ENCODE results near the gene TMEM238L. TPM values are rescaled to one million over a fixed set of nuclear protein-coding genes. Genes with fewer than 3 reads are reported as not detected.
A peak's percentile ranks its signal among the peaks of the same experiment; 100 is the strongest.

TMEM238L gene
- total RNA-seq, 2 experiments from 2014 or later = not detected

DNA sequence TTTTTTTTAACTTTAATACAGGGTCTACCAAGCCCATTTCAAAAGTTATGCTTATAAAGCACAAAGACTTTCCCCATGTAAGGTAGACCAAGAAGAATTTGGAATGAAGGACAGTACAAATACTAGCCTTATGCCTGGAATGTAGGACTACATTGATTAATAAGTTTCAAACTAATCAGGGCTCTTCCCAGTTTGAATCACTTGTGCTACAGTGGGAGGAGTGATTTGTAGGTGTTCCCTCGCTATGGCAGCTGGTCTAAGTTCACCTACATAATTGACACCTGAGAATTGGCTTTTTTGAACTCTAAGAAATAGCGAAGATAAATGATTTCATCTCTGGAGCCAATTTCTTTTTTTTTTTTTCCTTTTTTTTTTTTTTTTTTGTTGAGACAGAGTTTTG, 18.6 kb downstream of the TMEM238L start:
- Mint-ChIP-seq H3K9me3 (peaks cover 11% of the 10 kb centered on the region), H3K4me1 (ENCODE audit: low read depth) (no peaks in the 10 kb centered on the region), H3K36me3 (ENCODE audit: low read depth) (no peaks in the 10 kb centered on the region), H3K27me3 (ENCODE audit: low read depth) (peaks cover 2% of the 10 kb centered on the region), H3K27ac (no peak overlapping the region), H3K4me3 (no peak overlapping the region)
- CTCF ChIA-PET = interaction anchor here (1.3 kb wide), 1 partner anchor 13 kb away, joined by 3 read pairs; no protein-coding TSS in a partner anchor
- intact Hi-C loops (cut with micrococcal nuclease) = no loop called here
- DNase-seq = no peak

DNA sequence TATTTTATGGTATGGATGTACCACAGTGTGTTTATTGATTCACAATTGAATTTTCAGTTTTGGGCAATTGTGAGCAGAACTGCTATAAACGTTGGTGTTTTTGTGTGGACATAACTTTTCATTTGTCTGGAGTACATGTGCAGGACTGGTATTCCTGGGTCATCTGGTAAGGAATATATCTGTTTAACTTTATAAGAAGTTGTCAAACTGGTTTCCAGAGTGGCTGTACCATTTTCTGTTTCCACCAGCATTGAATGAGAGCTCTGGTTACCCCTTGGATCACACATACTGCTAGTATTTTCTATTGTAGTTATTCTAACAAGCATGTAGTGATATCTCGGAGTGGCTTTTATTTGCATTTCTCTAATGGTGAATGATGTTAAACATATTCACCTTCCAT, 24.3 kb downstream of the TMEM238L start:
- Mint-ChIP-seq H3K4me1 (ENCODE audit: low read depth) (no peaks in the 10 kb centered on the region), H3K27me3 (ENCODE audit: low read depth) (no peaks in the 10 kb centered on the region), H3K4me3 (no peak overlapping the region), H3K27ac (no peak overlapping the region), H3K9me3 (peaks cover 13% of the 10 kb centered on the region), H3K36me3 (ENCODE audit: low read depth) (no peaks in the 10 kb centered on the region)
- CTCF ChIA-PET = no interaction called here
- intact Hi-C loops (cut with micrococcal nuclease) = no loop called here
- no peak for DNase-seq

DNA sequence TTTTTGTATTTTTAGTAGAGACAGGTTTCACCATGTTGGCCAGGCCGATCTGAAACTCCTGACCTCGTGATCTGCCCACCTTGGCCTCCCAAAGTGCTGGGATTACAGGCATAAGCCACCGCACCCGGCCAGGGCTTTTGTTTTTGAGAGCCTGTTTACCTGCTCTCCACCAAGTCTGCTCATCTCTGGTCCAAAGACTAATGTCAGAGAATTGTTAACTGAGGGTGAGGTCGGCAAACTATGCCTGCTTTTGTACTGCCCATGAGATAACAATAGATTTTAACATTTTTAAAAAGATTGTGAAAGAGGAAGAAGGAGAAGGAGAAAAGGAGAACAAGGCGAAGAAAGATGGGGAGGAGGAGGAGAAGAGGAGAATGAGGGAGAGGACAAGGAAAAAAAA, 26.0 kb downstream of the TMEM238L start:
- intact Hi-C loops (cut with micrococcal nuclease) = no loop called here

GRCh38 chr17:10777131-10777807, 26.6 kb downstream of the TMEM238L start:
- H3K27me3 Mint-ChIP-seq (ENCODE audit: low read depth) = no peaks in the 10 kb centered on the region
- H3K4me3 Mint-ChIP-seq = no peak overlapping the region
- CTCF ChIA-PET = interaction anchor here (0.6 kb wide), 1 partner anchor 48 kb away, joined by 3 read pairs; no protein-coding TSS in a partner anchor
- no peak overlapping the region for H3K27ac Mint-ChIP-seq
- intact Hi-C loops (cut with micrococcal nuclease) = no loop called here
- H3K9me3 Mint-ChIP-seq = peaks cover 1% of the 10 kb centered on the region
- DNase-seq = no peak
- H3K36me3 Mint-ChIP-seq (ENCODE audit: low read depth) = no peaks in the 10 kb centered on the region
- H3K4me1 Mint-ChIP-seq (ENCODE audit: low read depth) = no peaks in the 10 kb centered on the region

More for the DNA sequence above, 26.0 kb downstream of the TMEM238L start:
- H3K4me3 Mint-ChIP-seq = no peak overlapping the region
- peaks cover 5% of the 10 kb centered on the region for H3K9me3 Mint-ChIP-seq
- H3K4me1 Mint-ChIP-seq (ENCODE audit: low read depth) = no peaks in the 10 kb centered on the region
- H3K27me3 Mint-ChIP-seq (ENCODE audit: low read depth) = no peaks in the 10 kb centered on the region
- DNase-seq = no peak
- H3K27ac Mint-ChIP-seq = no peak overlapping the region
- no peaks in the 10 kb centered on the region for H3K36me3 Mint-ChIP-seq (ENCODE audit: low read depth)
- CTCF ChIA-PET = no interaction called here

DNA sequence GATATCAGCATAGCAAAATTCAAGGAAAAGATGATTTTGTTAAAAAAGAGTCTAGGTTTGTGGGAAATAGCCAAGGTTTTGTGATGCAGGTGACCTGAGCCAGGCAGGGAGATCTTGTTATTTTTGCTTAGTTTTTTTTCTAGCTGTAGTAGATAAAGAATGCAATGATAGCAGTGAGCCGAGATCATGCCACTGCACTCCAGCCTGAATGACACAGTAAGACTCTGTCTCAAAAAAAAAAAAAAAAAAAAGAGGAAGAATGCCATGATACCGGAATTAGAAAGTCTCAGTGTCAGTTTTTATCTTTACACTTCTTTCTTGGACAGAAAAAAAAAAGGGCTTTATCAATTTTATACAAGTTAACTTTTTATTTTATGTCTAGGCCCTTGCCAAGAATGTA, 27.5 kb downstream of the TMEM238L start:
- CTCF ChIA-PET = no interaction called here
- H3K4me1 Mint-ChIP-seq (ENCODE audit: low read depth) = no peaks in the 10 kb centered on the region
- H3K36me3 Mint-ChIP-seq (ENCODE audit: low read depth) = no peaks in the 10 kb centered on the region
- intact Hi-C loops (cut with micrococcal nuclease) = no loop called here
- no peak for DNase-seq
- H3K4me3 Mint-ChIP-seq = no peak overlapping the region
- H3K9me3 Mint-ChIP-seq = peaks cover 5% of the 10 kb centered on the region
- no peaks in the 10 kb centered on the region for H3K27me3 Mint-ChIP-seq (ENCODE audit: low read depth)
- no peak overlapping the region for H3K27ac Mint-ChIP-seq

DNA sequence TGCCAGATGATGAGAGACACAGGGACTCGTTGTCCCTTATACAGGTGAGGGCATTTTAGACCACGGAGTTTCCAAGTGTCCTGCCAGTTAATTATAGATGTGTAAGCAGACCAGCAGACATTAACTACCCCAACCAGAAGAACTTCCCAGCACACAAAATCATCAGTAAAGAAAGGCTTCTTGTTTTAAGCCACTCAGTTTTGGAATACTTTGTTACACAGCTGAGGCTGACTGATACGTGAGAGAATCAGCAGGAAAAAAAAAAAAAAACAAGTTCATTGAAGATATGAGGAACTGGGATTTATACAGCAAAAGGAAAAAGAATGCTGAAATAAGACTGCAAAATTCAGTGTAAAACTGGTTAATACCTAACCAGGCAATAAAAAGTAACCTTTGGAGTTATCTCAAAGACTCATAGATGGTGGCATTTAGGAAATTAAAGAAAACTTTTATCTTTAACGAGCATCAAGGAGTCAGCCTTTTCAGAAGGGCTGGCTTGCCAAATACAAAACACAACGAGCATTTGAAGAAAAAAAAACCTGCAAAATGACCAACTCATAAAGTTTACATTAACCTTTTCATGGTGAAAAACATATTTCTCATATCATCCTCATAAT, 28.1 kb downstream of the TMEM238L start:
- no peaks in the 10 kb centered on the region for H3K27me3 Mint-ChIP-seq (ENCODE audit: low read depth)
- no peak overlapping the region for H3K27ac Mint-ChIP-seq
- DNase-seq = no peak
- no peak overlapping the region for H3K4me3 Mint-ChIP-seq
- no peaks in the 10 kb centered on the region for H3K36me3 Mint-ChIP-seq (ENCODE audit: low read depth)
- peaks cover 5% of the 10 kb centered on the region for H3K9me3 Mint-ChIP-seq
- H3K4me1 Mint-ChIP-seq (ENCODE audit: low read depth) = no peaks in the 10 kb centered on the region
- CTCF ChIA-PET = no interaction called here
- intact Hi-C loops (cut with micrococcal nuclease) = no loop called here

DNA sequence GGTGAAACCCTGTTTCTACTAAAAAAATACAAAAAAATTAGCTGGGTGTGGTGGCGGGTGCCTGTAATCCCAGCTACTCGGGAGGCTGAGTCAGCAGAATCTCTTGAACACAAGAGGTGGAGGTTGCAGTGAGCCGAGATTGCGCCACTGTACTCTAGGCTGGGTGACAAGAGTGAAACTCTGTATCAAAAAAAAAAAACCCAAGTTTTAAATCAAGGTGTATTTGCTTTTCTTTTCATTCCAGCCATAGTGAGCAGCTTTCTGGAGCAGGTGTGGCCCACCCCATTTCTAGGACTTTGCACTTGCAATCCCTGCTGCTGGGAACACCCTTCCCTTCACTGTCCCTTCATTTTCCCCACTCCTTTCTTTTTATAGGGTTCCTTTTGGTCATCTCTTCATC, 28.8 kb downstream of the TMEM238L start:
- Mint-ChIP-seq H3K36me3 (ENCODE audit: low read depth) (no peaks in the 10 kb centered on the region), H3K9me3 (peaks cover 5% of the 10 kb centered on the region), H3K27me3 (ENCODE audit: low read depth) (no peaks in the 10 kb centered on the region), H3K27ac (no peak overlapping the region), H3K4me1 (ENCODE audit: low read depth) (no peaks in the 10 kb centered on the region), H3K4me3 (no peak overlapping the region)
- no peak for DNase-seq
- intact Hi-C loops (cut with micrococcal nuclease) = no loop called here
- CTCF ChIA-PET = no interaction called here

DNA sequence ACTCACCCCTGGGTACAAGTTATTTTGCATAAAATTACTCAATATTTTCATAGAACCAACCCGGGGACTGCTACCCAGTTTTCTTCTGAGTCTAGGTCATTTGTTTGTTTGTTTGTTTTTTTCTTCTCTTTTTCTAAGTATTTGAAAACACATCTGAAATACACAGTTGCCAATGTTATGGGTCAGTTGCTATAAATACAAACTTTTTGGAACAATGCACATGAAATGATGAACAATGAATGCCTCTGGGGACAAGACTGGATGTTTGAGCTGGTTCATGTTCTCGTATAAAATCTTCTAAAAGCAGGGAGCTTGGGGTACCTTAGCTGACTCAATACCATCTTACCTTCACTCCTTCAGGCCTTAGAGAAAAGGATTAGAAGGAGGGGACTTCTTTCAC, 30.5 kb downstream of the TMEM238L start:
- H3K9me3 Mint-ChIP-seq = peaks cover 5% of the 10 kb centered on the region
- intact Hi-C loops (cut with micrococcal nuclease) = no loop called here
- H3K4me3 Mint-ChIP-seq = no peak overlapping the region
- no peak overlapping the region for H3K27ac Mint-ChIP-seq
- CTCF ChIA-PET = interaction anchor here (0.6 to 2.0 kb wide), 9 partner anchors 11 to 911 kb away, joined by 3 to 21 read pairs (median 3); no protein-coding TSS in a partner anchor
- H3K36me3 Mint-ChIP-seq (ENCODE audit: low read depth) = no peaks in the 10 kb centered on the region
- H3K27me3 Mint-ChIP-seq (ENCODE audit: low read depth) = no peaks in the 10 kb centered on the region
- H3K4me1 Mint-ChIP-seq (ENCODE audit: low read depth) = no peaks in the 10 kb centered on the region
- no peak for DNase-seq

DNA sequence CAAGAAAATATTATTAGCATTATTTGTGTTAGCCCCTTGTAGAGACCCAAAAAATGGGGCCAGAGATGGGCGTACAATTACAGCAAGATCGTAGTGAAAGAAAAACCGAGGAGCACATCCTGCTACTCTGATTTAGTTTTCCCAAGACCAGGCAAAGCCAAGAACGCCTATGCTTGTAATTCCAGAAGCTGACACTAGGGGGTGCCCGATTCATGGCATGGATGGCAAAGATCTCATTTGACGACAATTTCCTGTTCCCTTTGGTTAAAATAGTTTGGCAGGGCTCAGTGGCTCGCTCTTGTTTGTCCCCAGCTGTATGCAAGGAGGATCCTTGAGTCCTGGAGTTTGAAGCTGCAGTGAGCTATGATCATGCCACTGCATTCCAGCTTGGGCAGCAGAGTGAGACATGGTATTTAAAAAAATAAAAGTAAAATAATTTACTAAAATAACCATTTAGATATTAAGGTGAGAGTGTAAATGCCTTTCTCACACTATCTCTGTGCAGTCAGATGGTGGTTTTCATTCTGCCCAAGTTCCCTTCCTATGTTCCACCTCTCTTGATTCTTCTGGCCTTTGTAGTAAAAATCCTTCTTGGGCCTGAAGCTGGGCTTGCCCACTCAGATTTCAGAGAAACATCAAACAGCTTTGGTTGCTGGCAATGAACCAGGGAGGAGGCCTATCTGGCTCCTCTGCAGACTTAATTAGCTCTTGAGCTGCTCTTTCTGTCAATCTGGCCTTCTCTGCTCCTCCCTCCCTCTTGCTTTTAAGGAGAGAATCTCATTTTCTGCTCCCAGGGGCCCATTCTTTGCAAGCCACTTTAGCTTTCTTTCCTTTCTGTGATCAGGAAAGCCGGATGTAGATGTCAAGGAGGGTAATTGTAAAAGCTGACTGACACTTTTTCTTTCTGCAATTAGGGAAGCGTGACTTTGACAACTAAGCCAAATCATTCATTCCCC, 31.2 kb downstream of the TMEM238L start:
- Mint-ChIP-seq H3K27ac (no peak overlapping the region), H3K4me1 (ENCODE audit: low read depth) (no peaks in the 10 kb centered on the region), H3K27me3 (ENCODE audit: low read depth) (no peaks in the 10 kb centered on the region), H3K36me3 (ENCODE audit: low read depth) (no peaks in the 10 kb centered on the region), H3K4me3 (no peak overlapping the region), H3K9me3 (peaks cover 5% of the 10 kb centered on the region)
- intact Hi-C loops (cut with micrococcal nuclease) = loop anchor here (1.0 kb wide), 1 partner anchor 73 kb away; no protein-coding TSS in a partner anchor
- CTCF ChIA-PET = interaction anchor here (0.7 to 2.0 kb wide), 9 partner anchors 10 to 728 kb away, joined by 3 to 21 read pairs (median 3); no protein-coding TSS in a partner anchor
- peak; percentile 68 for DNase-seq

- CTCF ChIA-PET = interaction anchor here (1.5 to 2.0 kb wide), 2 partner anchors 16 to 73 kb away, joined by 3 to 5 read pairs; no protein-coding TSS in a partner anchor
- Mint-ChIP-seq H3K36me3 (ENCODE audit: low read depth) (peaks cover 3% of the 10 kb centered on the region), H3K9me3 (peaks cover 13% of the 10 kb centered on the region), H3K4me3 (no peak overlapping the region), H3K27me3 (ENCODE audit: low read depth) (no peaks in the 10 kb centered on the region), H3K4me1 (ENCODE audit: low read depth) (no peaks in the 10 kb centered on the region), H3K27ac (no peak overlapping the region)
- intact Hi-C loops (cut with micrococcal nuclease) = no loop called here
- DNase-seq = no peak
These were observed 32.8 kb downstream of the TMEM238L start for GRCh38 chr17:10771148-10771547.

DNA sequence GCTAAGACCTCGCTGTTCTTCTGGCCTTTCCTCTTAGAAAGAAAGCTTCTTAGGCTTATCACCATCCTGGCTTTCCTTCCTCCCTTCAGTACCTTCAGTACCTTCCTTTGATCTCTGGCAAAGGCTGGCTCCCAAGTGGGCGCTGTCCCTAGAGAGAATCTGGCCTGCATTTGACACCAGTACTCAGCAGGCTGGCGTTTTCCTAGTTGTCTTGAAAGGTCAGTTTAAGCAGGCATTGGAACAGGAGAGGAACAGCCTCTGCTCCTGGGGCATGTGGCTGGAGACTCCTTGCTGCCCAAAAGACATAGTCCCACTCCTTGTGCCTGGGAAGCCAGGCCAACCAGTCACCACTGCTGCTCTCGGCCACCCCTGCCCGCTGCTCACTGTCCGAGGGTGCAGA, 34.1 kb downstream of the TMEM238L start:
- intact Hi-C loops (cut with micrococcal nuclease) = no loop called here
- CTCF ChIA-PET = no interaction called here

DNA sequence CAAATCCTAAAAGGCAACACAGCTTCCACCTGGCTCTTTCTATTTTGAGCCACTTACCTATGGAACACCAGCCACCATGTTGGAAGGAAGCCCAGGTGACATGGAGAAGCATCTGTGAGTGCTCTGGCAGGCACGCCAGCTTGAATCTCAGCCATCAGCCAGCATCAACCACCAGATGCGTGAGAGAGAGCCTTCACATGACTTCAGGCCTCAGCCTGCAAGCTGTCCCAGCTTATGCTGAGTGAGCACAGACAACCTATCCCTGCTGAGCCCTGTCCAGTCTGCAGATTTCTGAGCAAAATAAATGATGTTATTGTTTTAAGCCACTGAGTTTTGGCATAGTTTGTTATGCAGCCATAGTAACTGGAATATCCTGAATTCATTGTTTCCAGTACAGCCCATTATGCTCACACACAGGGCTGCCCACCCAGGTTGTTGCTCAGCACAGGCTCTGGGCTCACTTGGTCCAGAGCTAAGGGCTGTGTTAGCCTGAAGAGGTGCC, 35.1 kb downstream of the TMEM238L start:
- intact Hi-C loops (cut with micrococcal nuclease) = no loop called here
- no peaks in the 10 kb centered on the region for H3K27me3 Mint-ChIP-seq (ENCODE audit: low read depth)
- CTCF ChIA-PET = interaction anchor here (0.8 kb wide), 1 partner anchor 149 kb away, joined by 4 read pairs; no protein-coding TSS in a partner anchor
- peaks cover 14% of the 10 kb centered on the region for H3K9me3 Mint-ChIP-seq
- H3K4me1 Mint-ChIP-seq (ENCODE audit: low read depth) = no peaks in the 10 kb centered on the region
- DNase-seq = no peak
- no peak overlapping the region for H3K27ac Mint-ChIP-seq
- no peak overlapping the region for H3K4me3 Mint-ChIP-seq
- peaks cover 4% of the 10 kb centered on the region for H3K36me3 Mint-ChIP-seq (ENCODE audit: low read depth)

More for the DNA sequence above, 34.1 kb downstream of the TMEM238L start:
- Mint-ChIP-seq H3K9me3 (peaks cover 14% of the 10 kb centered on the region), H3K36me3 (ENCODE audit: low read depth) (peaks cover 4% of the 10 kb centered on the region), H3K4me3 (no peak overlapping the region), H3K4me1 (ENCODE audit: low read depth) (no peaks in the 10 kb centered on the region), H3K27ac (no peak overlapping the region), H3K27me3 (ENCODE audit: low read depth) (no peaks in the 10 kb centered on the region)
- no peak for DNase-seq

Data from activated naive CD4-positive, alpha-beta T cell treated with anti-CD3 and anti-CD28 coated beads for 36 hours (primary cell).